ENCODE data around the gene KRT222. TPM values are rescaled to one million over a fixed set of nuclear protein-coding genes. Genes with fewer than 3 reads are reported as not detected.

The KRT222 gene
- total RNA-seq, 2 donors from 2014 or later, result 0.27 to 0.67 TPM

Other genes starting within 250 kb of the KRT222 start
- gene TOP2A, start 247.3 kb downstream of the KRT222 start, total RNA-seq, result 10 to 100 TPM; 10.9 to 30.3 TPM
- 100 to 1,000 TPM; 148 to 209 TPM for gene IGFBP4, start 221.7 kb downstream of the KRT222 start, total RNA-seq
- 10 to 100 TPM in 1 of 2 donors, 1 to 10 TPM in 1; 2.5 to 10.5 TPM for gene TNS4, start 163.6 kb downstream of the KRT222 start, total RNA-seq
- under 1 TPM; 0.31 to 0.95 TPM for gene CCR7, start 99.7 kb downstream of the KRT222 start, total RNA-seq
- 10 to 100 TPM; 74.5 to 76.4 TPM for gene SMARCE1, start 17.4 kb downstream of the KRT222 start, total RNA-seq
- 1 to 10 TPM in 1 of 2 donors, under 1 TPM in 1; 0.46 to 1.3 TPM for gene KRT24, start 38.6 kb upstream of the KRT222 start, total RNA-seq
- gene KRT25, start 90.2 kb upstream of the KRT222 start, total RNA-seq, result not detected
- not detected for gene KRT26, start 107.0 kb upstream of the KRT222 start, total RNA-seq
- under 1 TPM in 1 of 2 donors, not detected in 1; 0.36 TPM for gene KRT27, start 117.4 kb upstream of the KRT222 start, total RNA-seq
- not detected for gene KRT28, start 134.8 kb upstream of the KRT222 start, total RNA-seq
- gene KRT10, start 157.4 kb upstream of the KRT222 start, total RNA-seq, result 10 to 100 TPM; 25.1 to 38.9 TPM
- gene KRT12, start 202.0 kb upstream of the KRT222 start, total RNA-seq, result 1 to 10 TPM; 1.2 to 3.9 TPM
- gene KRT20, start 220.1 kb upstream of the KRT222 start, total RNA-seq, result 1,000 to 10,000 TPM; 1,413 to 1,967 TPM